ENCODE results near the gene EDIL3. TPM values are rescaled to one million over a fixed set of nuclear protein-coding genes. Genes with fewer than 3 reads are reported as not detected.

The EDIL3 gene
- total RNA-seq, 2 experiments from 2014 or later, result not detected

- H3K27me3 ChIP-seq (ENCODE audit: control insufficient read depth in 1 of 2, insufficient read depth in 2 of 2, low read length in 2 of 2), result peaks cover 14 to 26% of the 10 kb centered on the region in 2 experiments
These were observed 4.9 kb downstream of the EDIL3 start for GRCh38 chr5:84379749-84380148.

GRCh38 chr5:84378961-84379360 is 5.7 kb downstream of the EDIL3 start:
- no peak overlapping the region for H3K4me3 Mint-ChIP-seq
- Histone ChIP-seq H3K36me3 (ENCODE audit: insufficient read depth, low read length) (no peaks in the 10 kb centered on the region), H3K4me1 (ENCODE audit: insufficient read depth, low read length) (no peaks in the 10 kb centered on the region), H3K27me3 (ENCODE audit: control insufficient read depth in 1 of 2, insufficient read depth in 2 of 2, low read length in 2 of 2) (peaks cover 14 to 23% of the 10 kb centered on the region in 2 experiments), H3K9me3 (ENCODE audit: control insufficient read depth in 1 of 2, insufficient read depth in 1 of 2, low read length in 2 of 2) (peaks cover 0 to 23% of the 10 kb centered on the region in 2 experiments), H3K27ac (ENCODE audit: low read depth in 1 of 2, low read length in 2 of 2) (no peak overlapping the region), H3K4me3 (ENCODE audit: low read length) (no peak overlapping the region)
- H3K4me1 Mint-ChIP-seq (ENCODE audit: low read depth), result no peaks in the 10 kb centered on the region
- POLR2A ChIA-PET, result no interaction called here
- no peak for ATAC-seq (ENCODE audit: poor library complexity)
- no peak for DNase-seq
- TF ChIP-seq CTCF (IDR thresholded peaks at IDR 0.05), result no peak
- no peaks in the 10 kb centered on the region for H3K36me3 Mint-ChIP-seq (ENCODE audit: low read depth)
- no peaks in the 10 kb centered on the region for H3K9me3 Mint-ChIP-seq
- peaks cover 21% of the 10 kb centered on the region for H3K27me3 Mint-ChIP-seq
- intact Hi-C loops (cut with DNase I, micrococcal nuclease), result loop anchor here in 1 of 2 experiments (1.0 kb wide), 1 partner anchor 20 kb away; no protein-coding TSS in a partner anchor
- CTCF ChIA-PET, result no interaction called here
- H3K27ac Mint-ChIP-seq, result no peak overlapping the region

More at GRCh38 chr5:84379749-84380148, 4.9 kb downstream of the EDIL3 start:
- no peaks in the 10 kb centered on the region for H3K36me3 Mint-ChIP-seq (ENCODE audit: low read depth)
- Histone ChIP-seq H3K4me1 (ENCODE audit: insufficient read depth, low read length) (no peaks in the 10 kb centered on the region), H3K9me3 (ENCODE audit: control insufficient read depth in 1 of 2, insufficient read depth in 1 of 2, low read length in 2 of 2) (peaks cover 0 to 27% of the 10 kb centered on the region in 2 experiments), H3K36me3 (ENCODE audit: insufficient read depth, low read length) (no peaks in the 10 kb centered on the region), H3K4me3 (ENCODE audit: low read length) (no peak overlapping the region), H3K27ac (ENCODE audit: low read depth in 1 of 2, low read length in 2 of 2) (no peak overlapping the region)
- H3K27ac Mint-ChIP-seq, result no peak overlapping the region
- ATAC-seq (ENCODE audit: poor library complexity) (no peak), DNase-seq (no peak)
- ChIA-PET POLR2A (no interaction called here), CTCF (no interaction called here)
- H3K9me3 Mint-ChIP-seq, result no peaks in the 10 kb centered on the region
- peaks cover 26% of the 10 kb centered on the region for H3K27me3 Mint-ChIP-seq
- no peak overlapping the region for H3K4me3 Mint-ChIP-seq
- intact Hi-C loops (cut with DNase I, micrococcal nuclease), result no loop called here
- TF ChIP-seq CTCF (IDR thresholded peaks at IDR 0.05), result no peak
- H3K4me1 Mint-ChIP-seq (ENCODE audit: low read depth), result no peaks in the 10 kb centered on the region

- Histone ChIP-seq H3K36me3 (ENCODE audit: insufficient read depth, low read length) (no peaks in the 10 kb centered on the region), H3K27me3 (ENCODE audit: control insufficient read depth in 1 of 2, insufficient read depth in 2 of 2, low read length in 2 of 2) (peaks cover 14 to 17% of the 10 kb centered on the region in 2 experiments), H3K9me3 (ENCODE audit: control insufficient read depth in 1 of 2, insufficient read depth in 1 of 2, low read length in 2 of 2) (peaks cover 0 to 18% of the 10 kb centered on the region in 2 experiments), H3K4me3 (ENCODE audit: low read length) (no peak overlapping the region), H3K4me1 (ENCODE audit: insufficient read depth, low read length) (no peaks in the 10 kb centered on the region), H3K27ac (ENCODE audit: low read depth in 1 of 2, low read length in 2 of 2) (no peak overlapping the region)
- Mint-ChIP-seq H3K36me3 (ENCODE audit: low read depth) (no peaks in the 10 kb centered on the region), H3K9me3 (no peaks in the 10 kb centered on the region), H3K4me3 (no peak overlapping the region), H3K27ac (no peak overlapping the region), H3K27me3 (peaks cover 21% of the 10 kb centered on the region), H3K4me1 (ENCODE audit: low read depth) (no peaks in the 10 kb centered on the region)
- CTCF ChIA-PET, result no interaction called here
- ATAC-seq (ENCODE audit: poor library complexity) (no peak), DNase-seq (no peak)
- intact Hi-C loops (cut with DNase I, micrococcal nuclease), result loop anchor here in 1 of 2 experiments (1.0 kb wide), 1 partner anchor 19 kb away; no protein-coding TSS in a partner anchor
- POLR2A ChIA-PET, result no interaction called here
- no peak for TF ChIP-seq CTCF (IDR thresholded peaks at IDR 0.05)
These were observed 6.3 kb downstream of the EDIL3 start for GRCh38 chr5:84378420-84378819.

All from CD4-positive, alpha-beta T cell (primary cell).